Right ventricle myocardium inferior (tissue), 1 donor: Measurements from ENCODE around the gene KIF24. TPM values are rescaled to one million over a fixed set of nuclear protein-coding genes. Genes with fewer than 3 reads are reported as not detected.
"Not testable (repeated sequence)": the region's sequence is repeated elsewhere in the genome, so short reads cannot be mapped to it uniquely, and the experiment has no call there.

Source experiments
- ATAC-seq: fragments of 200-7000 bp; cut with Tn5 transposase; one replicate; pipeline ENCODE4 v1.9.1; 2020; ENCODE audit warnings: mild to moderate bottlenecking, moderate library complexity
- DNase-seq: peaks from one replicate; pipeline ENCODE4 v3.0.0; 2021; ENCODE audit errors: missing footprints
- intact Hi-C: fragments of 100-400 bp; cut with DNase I; formaldehyde crosslinking; loops from one replicate; pipeline ENCODE4 v1.11.0; 2022
- long read RNA-seq: library from polyadenylated mRNA; unstranded; transcript quantifications from one replicate; pipeline ENCODE4 v2.0.0, GENCODE V29; 2021
- total RNA-seq: library from RNA; stranded (reverse); fragmentation: NEBNext Ultra II Directional; extraction: Animal tissue kit (Norgen Biotek cat#: 25700); gene quantifications from one replicate; pipeline ENCODE4 v1.2.1, GENCODE V29; 2021
- donor health status: DM: no; HTN: yes; CAD: no; lungs with severe emphysema.

The KIF24 gene
- 0.78 TPM for total RNA-seq
- long read RNA-seq: 0 reads

DNA sequence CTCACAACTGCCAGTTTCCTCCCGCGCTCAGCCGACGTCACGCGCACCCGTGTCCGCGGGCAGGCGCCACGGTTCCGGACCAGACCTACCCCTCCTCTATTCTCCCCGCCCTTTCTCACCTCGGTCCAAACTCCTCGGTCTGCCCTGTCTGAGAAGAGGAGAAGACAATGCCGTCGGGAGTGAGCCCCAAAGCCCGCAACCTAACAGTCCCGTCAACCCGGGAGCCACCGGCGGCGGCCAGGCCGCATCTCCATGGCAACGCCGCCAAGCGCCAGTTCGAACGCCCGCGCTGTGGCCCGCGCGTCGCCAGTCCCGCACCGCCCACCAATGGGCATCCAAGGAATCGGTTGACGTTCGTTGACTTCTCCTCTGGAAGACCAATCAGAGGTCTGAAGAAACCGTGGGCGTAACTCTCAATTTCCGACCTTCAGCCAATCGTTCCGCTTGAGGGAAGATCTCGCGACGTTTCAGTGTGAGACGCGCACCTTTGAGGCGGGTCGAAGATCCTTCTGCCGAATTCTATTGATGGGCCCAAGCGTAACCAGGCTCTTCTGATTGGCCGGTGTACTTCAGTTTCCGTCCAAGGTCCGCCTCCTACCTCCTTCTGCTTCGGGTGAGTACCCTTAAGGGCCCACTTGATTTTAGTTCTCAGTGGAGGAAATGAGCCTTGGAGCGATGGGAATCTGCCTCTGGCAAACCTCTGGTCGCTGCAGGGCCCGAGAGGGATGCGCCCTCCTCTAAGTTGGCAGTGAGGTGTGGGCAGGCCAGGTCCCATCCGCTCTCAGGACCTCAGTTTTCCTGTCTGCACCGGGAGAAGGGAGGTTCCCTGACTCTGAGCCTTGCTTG, at the start of gene KIF24, which contains the start of gene NUDT2:
Gene KIF24, minus strand, starts transcription at position 282 of the 846 bp plus-strand sequence. CDS start 17,922 bp downstream, outside the sequence.
Gene NUDT2, plus strand, starts transcription at position 583 of the 846 bp plus-strand sequence. CDS start 9,471 bp downstream, outside the sequence.
- ATAC-seq: peak; percentile 97
- peak; percentile 97 for DNase-seq
- intact Hi-C loops: no loop called here

- intact Hi-C loops: loop anchor here (1.0 to 5.0 kb wide), 2 partner anchors 46 to 121 kb away; no protein-coding TSS in a partner anchor
- no peak for DNase-seq
- no peak for ATAC-seq
Observed at GRCh38 chr9:34378376-34379060, 49.5 kb upstream of the KIF24 start.

- ATAC-seq (no peak), DNase-seq (peak; percentile 76)
- intact Hi-C loops: loop anchor here (2.0 to 5.0 kb wide), 2 partner anchors 35 to 120 kb away; no protein-coding TSS in a partner anchor
Observed at GRCh38 chr9:34377404-34377746, 48.3 kb upstream of the KIF24 start.

GRCh38 chr9:34376596-34377403, 47.7 kb upstream of the KIF24 start, which contains the start of gene MYORG:
MYORG (minus strand) TSS chr9:34376898; CDS start chr9:34372943, 3,955 bp downstream.
- intact Hi-C loops: loop anchor here (2.0 to 5.0 kb wide), 2 partner anchors 34 to 119 kb away; no protein-coding TSS in a partner anchor
- ATAC-seq (peak; percentile 86), DNase-seq (peak; percentile 97)

DNA sequence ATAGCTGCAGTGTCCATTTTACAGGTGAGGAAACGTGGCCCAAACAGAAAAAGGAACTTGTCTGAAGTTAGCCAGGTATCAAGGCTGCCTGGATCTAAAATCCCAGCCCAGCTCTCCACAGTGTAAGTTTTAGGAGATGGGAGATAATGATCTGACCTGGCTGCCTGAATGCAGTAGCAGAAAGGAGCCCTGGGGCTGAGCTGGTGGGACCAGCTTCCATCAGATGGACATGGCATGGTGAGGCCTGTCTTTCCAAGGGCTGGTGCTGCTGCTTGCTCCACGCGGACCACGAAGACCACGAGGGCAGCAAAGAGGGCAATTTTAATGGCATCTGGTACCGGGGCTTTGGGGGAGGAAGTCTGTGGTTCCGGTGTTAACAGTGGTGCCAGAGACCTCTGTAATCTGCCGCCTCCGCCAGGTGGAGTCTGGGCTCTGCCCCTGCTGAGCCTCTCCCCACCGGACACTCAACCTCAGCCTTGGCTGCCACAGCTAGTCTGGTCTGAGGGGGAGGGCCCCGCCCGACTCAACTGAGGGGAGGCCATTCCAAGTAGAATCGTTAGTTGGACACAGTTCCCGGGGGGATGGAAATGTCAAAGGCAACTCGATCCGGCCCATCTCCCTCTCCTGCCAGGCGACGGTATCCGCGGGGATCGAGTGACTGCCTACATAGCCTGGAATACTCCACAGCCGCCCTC, 47.0 kb upstream of the KIF24 start:
- intact Hi-C loops: loop anchor here (2.0 to 5.0 kb wide), 2 partner anchors 33 to 119 kb away; no protein-coding TSS in a partner anchor
- DNase-seq (peak; percentile 77), ATAC-seq (peak; percentile 25)

- ATAC-seq: no peak
- intact Hi-C loops: loop anchor here (5.0 kb wide), 1 partner anchor 118 kb away; no protein-coding TSS in a partner anchor
- DNase-seq: no peak
Observed at GRCh38 chr9:34374905-34375552, 46.0 kb upstream of the KIF24 start.

GRCh38 chr9:34374339-34374738, 45.3 kb upstream of the KIF24 start:
- intact Hi-C loops: no loop called here
- DNase-seq: no peak
- no peak for ATAC-seq

DNA sequence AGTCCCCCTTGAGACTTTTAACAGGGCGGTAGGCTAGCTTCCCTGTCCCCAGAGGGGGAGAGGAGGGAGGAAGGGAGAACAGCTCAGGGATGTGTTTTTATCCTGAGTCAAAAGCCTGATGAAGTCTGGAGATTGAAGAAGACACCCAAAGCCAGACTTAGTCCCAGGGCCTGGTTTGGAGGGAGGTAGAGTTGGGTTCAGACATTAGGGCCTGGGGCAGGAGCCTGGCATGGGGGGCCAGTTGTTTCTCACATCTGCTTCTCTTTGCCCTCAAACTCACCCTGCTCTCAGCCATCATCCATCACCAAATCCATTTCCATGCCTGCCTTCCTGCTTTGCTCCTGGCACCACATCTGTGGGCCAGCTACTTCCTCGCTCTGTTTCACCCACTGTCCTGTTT, 44.7 kb upstream of the KIF24 start:
- ATAC-seq (no peak), DNase-seq (no peak)
- intact Hi-C loops: no loop called here

DNA sequence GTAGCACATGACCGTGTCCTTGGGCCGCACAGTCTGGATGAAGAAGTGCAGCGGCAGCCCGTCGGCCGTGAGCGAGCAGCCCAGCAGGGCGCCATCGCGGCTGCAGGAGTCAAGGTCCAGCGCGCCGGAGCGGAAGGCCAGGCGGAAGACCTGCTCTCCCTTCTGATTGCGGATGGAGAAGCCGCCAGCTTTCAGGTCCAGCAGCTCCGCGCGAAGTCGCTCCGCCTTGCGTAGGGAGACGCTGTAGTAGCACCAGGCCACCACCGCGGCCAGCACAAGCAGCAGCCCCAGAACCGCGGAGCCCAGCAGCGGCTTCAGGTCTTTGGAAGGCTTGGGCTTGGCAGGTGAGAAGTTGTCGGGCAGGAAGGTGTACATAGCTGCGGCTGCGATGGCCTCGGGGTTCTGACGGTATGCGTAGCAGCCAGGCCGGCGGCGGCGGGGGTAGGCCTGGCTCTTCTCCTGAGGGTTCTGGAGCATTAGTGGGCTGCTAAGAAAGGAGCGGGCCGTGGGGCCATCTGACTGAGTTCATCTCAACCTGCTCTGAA, 43.5 kb upstream of the KIF24 start:
- intact Hi-C loops: no loop called here

DNA sequence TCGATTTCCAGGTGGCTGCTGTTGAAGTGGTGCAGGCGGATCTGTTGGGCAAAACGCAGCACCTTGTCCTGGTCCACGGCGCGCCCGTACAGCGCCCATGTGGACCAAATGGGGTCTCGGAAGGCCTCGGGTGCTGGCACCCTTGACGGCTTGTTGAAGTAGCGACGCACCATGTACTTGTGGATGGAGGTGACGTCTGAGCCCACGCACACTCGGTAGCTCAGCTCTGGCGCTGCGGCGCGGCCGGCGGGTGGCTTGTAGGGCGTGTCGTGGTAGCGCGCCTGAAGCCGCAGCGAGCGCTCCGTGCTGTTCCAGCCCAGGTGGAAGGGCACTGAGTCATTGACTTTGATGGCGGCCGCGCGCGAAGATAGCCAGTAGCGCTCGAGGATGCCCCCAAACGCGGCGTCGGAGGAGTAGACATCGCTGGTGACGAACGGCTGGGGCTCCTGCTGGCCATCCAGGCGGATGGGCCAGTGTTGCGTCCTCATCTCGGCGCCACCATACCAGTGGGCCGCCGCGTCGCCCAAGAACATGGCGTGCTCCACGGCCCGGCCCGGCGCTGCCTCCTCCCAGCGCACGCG, 42.9 kb upstream of the KIF24 start:
- ATAC-seq (no peak), DNase-seq (no peak)
- intact Hi-C loops: no loop called here

More for the DNA sequence above, 43.5 kb upstream of the KIF24 start:
- DNase-seq: peak; percentile 68
- no peak for ATAC-seq

DNA sequence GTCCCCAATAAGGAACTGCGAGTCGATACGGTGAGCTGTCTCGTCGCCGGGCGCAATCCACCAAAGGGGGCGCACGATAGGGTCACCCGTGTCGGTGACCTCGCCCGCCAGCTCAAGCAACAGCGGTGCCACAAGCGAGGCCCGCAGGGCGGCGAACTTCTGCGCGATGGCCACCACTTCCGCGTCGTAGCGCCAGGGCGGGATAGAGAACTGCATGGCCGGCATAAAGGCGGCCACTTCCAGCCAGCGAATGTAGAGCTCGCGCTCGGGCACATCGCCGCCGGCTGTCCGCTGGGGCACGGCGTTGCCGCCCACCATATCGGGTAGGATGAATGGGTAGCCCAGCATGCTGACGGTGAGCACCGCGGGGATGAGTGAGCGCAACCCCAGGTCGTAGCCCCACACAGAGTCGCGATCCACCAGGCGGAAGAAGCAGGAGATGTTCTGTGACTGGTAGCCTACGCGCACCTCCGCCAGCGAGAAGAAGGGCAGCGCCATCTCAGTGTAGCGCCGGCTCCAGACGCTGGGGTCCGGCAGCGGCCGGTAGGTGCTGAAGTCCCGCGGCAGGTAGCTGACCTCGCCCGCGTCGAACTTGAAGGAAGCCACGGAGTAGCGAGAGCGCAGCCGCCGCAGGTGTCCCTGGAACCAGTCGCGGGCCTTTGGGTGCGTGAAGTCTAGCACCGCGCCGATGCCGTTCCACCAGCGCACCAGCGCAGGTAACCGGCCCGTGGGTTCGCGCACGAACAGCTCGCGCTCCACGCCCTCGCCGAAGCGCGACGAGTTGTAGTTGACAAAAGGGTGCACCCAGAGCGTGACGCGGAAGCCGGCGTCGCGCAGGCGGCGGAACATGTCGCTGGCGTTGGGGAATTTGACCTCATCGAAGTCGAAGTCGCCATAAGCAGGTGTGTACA, 42.2 kb upstream of the KIF24 start:
- no peak for DNase-seq
- ATAC-seq: no peak
- intact Hi-C loops: no loop called here

DNA sequence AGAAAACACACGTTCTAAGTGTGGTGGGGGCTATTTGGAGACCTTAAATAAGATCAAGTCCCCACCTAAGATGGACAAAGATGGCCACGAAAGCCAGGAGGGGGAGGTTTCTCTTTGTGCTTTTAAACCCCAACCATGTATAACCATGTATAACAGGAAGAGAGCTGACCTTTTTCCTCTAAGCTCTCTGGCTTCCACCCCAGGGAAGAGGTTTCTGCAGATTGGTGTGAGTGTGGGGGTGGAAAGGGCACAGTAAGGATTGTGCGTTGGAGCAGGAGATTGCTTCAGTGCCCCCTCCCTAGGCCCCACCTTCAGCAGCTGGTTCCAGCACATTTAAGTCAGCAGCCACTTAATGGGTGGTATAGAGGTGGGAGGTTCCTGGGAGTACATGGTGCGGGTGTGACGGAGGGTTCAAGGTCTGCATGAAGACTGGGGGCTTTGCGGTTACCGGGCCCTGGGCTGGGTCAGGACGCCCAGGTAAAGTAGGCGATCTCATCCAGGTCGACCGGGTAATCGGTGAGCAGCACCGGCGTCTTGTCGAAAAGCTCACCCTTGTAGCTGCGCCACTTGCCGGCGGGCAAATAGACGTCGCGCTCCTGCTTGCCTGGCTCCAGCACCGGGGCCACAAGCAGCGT, 41.4 kb upstream of the KIF24 start:
- ATAC-seq (no peak), DNase-seq (no peak)
- intact Hi-C loops: no loop called here

- intact Hi-C loops: no loop called here
- DNase-seq (no peak), ATAC-seq (no peak)
Observed at GRCh38 chr9:34369636-34370035, 40.6 kb upstream of the KIF24 start.

DNA sequence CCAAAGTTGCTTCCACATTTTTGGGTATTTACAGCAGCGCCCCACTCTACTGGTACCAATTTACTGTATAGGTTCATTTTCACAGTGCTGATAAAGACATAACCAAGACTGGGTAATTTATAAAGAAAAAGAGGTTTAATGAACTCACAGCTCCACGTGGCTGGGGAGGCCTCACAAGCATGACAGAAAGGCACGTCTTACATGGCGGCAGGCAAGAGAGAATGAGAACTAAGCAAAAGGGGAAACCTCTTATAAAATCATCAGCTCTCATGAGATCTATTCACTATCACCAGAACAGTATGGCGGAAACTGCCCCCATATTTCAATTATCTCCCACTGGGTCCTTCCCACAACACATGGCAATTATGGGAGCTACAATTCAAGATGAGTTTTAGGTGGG, 39.7 kb upstream of the KIF24 start:
- intact Hi-C loops, DNase-seq, ATAC-seq: not testable (repeated sequence)

DNA sequence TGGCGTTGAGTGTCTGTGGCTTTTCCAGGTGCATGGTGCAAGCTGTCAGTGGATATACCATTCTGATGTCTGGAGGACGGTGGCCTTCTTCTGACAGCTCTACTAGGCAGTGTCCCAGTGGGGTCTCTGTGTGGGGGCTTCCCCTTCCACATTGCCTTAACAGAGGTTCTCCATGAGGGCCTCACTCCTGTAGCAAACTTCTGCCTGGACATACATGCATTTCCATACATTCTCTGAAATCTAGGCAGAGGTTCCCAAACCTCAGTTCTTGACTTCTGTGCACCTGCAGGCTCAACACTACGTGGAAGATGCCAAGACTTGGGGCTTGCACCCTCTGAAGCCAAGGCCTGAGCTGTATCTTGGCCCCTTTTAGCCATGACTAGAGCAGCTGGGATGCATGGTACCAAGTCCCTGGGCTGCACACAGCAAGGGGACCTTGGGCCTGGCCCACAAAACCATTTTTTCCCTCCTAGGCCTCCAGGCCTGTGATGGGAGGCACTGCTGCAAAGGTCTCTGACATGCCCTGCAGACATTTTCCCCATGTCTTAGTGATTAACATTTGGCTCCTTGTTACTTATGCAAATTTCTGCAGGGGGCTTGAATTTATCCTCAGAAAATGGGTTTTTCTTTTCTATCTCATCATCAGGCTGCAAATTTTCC, 38.8 kb upstream of the KIF24 start:
- DNase-seq, ATAC-seq, intact Hi-C loops: not testable (repeated sequence)
